GM18951 (cell line): ENCODE measurements around the gene TENM3.

Experiments
- POLR2A ChIP-seq: IDR thresholded peaks from 4 replicates; pipeline ENCODE4 v1.6.1; 2011; ENCODE audit warnings: mild to moderate bottlenecking; ENCODE audit not compliant: insufficient read length, insufficient read depth; ENCODE audit errors: extremely low read depth
- in situ Hi-C: fragments of 300-500 bp; cut with MboI; formaldehyde crosslinking; loops from one replicate; pipeline ENCODE4 v1.12.0; 2022; ENCODE audit warnings: low sequenced_read_pairs, mixed read lengths, inconsistent platforms; ENCODE audit not compliant: unreplicated experiment

TENM3 gene

GRCh38 chr4:182625193-182625592 is 382.0 kb downstream of the TENM3 start:
- in situ Hi-C loops: no loop called here

GRCh38 chr4:182627996-182628395 is 384.8 kb downstream of the TENM3 start:
- TF ChIP-seq POLR2A: no peak
- in situ Hi-C loops: no loop called here

More at GRCh38 chr4:182625193-182625592, 382.0 kb downstream of the TENM3 start:
- TF ChIP-seq POLR2A: no peak

- TF ChIP-seq POLR2A: no peak
- in situ Hi-C loops: no loop called here
Observed at GRCh38 chr4:182628544-182628943, 385.3 kb downstream of the TENM3 start.

- TF ChIP-seq POLR2A: no peak
- in situ Hi-C loops: no loop called here
Observed at GRCh38 chr4:182629096-182629495, 385.9 kb downstream of the TENM3 start.

- in situ Hi-C loops: no loop called here
- no peak for TF ChIP-seq POLR2A
Observed at GRCh38 chr4:182640491-182640890, 397.3 kb downstream of the TENM3 start.

- in situ Hi-C loops: no loop called here
- no peak for TF ChIP-seq POLR2A
Observed at GRCh38 chr4:182640932-182641331, 397.7 kb downstream of the TENM3 start.

- in situ Hi-C loops: no loop called here
- TF ChIP-seq POLR2A: no peak
Observed at GRCh38 chr4:182642831-182643230, 399.6 kb downstream of the TENM3 start.

GRCh38 chr4:182643801-182644682 is 400.8 kb downstream of the TENM3 start:
- no peak for TF ChIP-seq POLR2A

GRCh38 chr4:182644683-182645050 is 401.5 kb downstream of the TENM3 start:
- no peak for TF ChIP-seq POLR2A
- in situ Hi-C loops: no loop called here

More at GRCh38 chr4:182643801-182644682, 400.8 kb downstream of the TENM3 start:
- in situ Hi-C loops: no loop called here

GRCh38 chr4:182645511-182645910 is 402.3 kb downstream of the TENM3 start:
- TF ChIP-seq POLR2A: no peak
- in situ Hi-C loops: no loop called here

- TF ChIP-seq POLR2A: no peak
- in situ Hi-C loops: no loop called here
Observed at GRCh38 chr4:182647646-182648300, 404.6 kb downstream of the TENM3 start.

- no peak for TF ChIP-seq POLR2A
- in situ Hi-C loops: no loop called here
Observed at GRCh38 chr4:182648766-182649165, 405.6 kb downstream of the TENM3 start.

GRCh38 chr4:182649698-182650477 is 406.7 kb downstream of the TENM3 start:
- in situ Hi-C loops: no loop called here
- no peak for TF ChIP-seq POLR2A
